ENCODE results near the gene NTNG2.

DNA sequence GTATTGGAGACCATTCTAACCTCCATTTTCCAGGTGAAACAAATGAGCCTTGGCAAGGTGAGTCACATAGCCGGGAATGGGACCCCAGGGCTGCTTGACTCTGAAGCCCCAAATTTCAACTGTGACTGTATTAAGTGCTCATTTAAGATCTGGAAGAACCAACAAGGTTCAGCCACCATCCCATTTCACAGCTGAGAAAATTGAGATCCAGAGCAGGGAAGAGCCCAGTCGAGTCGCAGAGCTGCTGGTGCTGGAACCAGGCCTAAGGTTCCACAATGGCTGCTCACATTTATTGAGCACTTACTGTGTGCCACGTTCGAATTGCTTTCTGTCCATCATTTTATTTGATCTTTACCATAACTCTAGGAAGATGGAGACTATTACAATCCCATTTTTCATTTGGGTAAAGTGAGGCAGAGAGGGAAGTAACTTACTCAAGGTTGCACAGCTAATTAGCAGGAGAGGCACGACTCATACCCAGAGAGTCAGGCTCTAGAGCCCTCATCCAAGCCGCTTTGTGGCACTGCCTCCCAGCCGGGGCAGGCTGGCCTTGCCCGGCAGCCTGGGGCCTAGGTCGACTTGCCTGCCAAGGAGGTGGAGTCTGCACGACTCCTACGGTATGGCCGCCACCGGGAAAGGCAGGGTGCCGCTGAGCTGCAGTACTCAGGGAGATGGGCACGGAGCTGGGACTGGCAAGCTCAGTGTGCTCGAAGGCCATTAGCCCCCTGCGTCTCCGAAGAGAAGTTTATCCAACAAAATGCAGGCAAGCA lies 4.3 kb upstream of the NTNG2 start:
- TF ChIP-seq POLR2A (IDR thresholded peaks at IDR 0.05) (no peak), POLR2AphosphoS5 (IDR thresholded peaks at IDR 0.05) (no peak)
- TF ChIP-seq, protein P1, sequence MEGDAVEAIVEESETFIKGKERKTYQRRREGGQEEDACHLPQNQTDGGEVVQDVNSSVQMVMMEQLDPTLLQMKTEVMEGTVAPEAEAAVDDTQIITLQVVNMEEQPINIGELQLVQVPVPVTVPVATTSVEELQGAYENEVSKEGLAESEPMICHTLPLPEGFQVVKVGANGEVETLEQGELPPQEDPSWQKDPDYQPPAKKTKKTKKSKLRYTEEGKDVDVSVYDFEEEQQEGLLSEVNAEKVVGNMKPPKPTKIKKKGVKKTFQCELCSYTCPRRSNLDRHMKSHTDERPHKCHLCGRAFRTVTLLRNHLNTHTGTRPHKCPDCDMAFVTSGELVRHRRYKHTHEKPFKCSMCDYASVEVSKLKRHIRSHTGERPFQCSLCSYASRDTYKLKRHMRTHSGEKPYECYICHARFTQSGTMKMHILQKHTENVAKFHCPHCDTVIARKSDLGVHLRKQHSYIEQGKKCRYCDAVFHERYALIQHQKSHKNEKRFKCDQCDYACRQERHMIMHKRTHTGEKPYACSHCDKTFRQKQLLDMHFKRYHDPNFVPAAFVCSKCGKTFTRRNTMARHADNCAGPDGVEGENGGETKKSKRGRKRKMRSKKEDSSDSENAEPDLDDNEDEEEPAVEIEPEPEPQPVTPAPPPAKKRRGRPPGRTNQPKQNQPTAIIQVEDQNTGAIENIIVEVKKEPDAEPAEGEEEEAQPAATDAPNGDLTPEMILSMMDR (IDR thresholded peaks at IDR 0.05): no peak

Data from stomach (tissue), 4 donors.